Upper lobe of left lung (tissue), 6 donors: ENCODE measurements around the gene CTBP1. TPM values are rescaled to one million over a fixed set of nuclear protein-coding genes. Genes with fewer than 3 reads are reported as not detected.
A peak's percentile ranks its signal among the peaks of the same experiment; 100 is the strongest.

Experiments used
- ATAC-seq, 2 donors: fragments of 200-7000 bp; cut with Tn5 transposase; one replicate each; pipeline ENCODE4 v1.9.1; 2022; ENCODE audit warnings: mild to moderate bottlenecking in 2 of 2, moderate library complexity in 2 of 2; ENCODE audit not compliant: low FRiP score in 2 of 2
- DNase-seq, 2 donors: peaks; one replicate each; pipeline ENCODE4 v3.0.0-alpha.2; 2019 to 2020
- H3K27ac ChIP-seq, 4 donors: fragments of 200-600 bp; sonication (generic); one replicate each; pipeline ENCODE4 v1.5.1; 2016 to 2019
- H3K27me3 ChIP-seq, 4 donors: fragments of 200-600 bp; sonication (generic); one replicate each; pipeline ENCODE4 v1.5.1; 2017 to 2019
- H3K36me3 ChIP-seq, 4 donors: fragments of 200-600 bp; sonication (generic); one replicate each; pipeline ENCODE4 v1.5.1; 2016 to 2019
- H3K4me1 ChIP-seq, 4 donors: fragments of 200-600 bp; sonication (generic); one replicate each; pipeline ENCODE4 v1.5.1; 2018 to 2019
- H3K4me3 ChIP-seq, 4 donors: fragments of 200-600 bp; sonication (generic); one replicate each; pipeline ENCODE4 v1.5.1; 2017 to 2019; ENCODE audit warnings: mild to moderate bottlenecking in 2 of 4, moderate library complexity in 1 of 4
- H3K9me3 ChIP-seq, 4 donors: fragments of 200-600 bp; sonication (generic); one replicate each; pipeline ENCODE4 v1.5.1; 2018 to 2019
- CTCF ChIP-seq, 6 experiments: fragments of 450-650 bp in 4 of 6; fragments of 200-600 bp in 2 of 6; sonication (generic) in 2 of 6; IDR thresholded peaks; one replicate each; pipeline ENCODE4 v1.5.1; 2016 to 2019; ENCODE audit warnings: antibody characterized with exemption in 6 of 6
- EP300 ChIP-seq, 4 donors: sonication (generic); formaldehyde crosslinking; IDR thresholded peaks; one replicate each; pipeline ENCODE4 v1.5.1; 2017; ENCODE audit warnings: antibody characterized with exemption in 4 of 4, control low read depth in 2 of 4
- POLR2A ChIP-seq, 4 donors: fragments of 450-650 bp; IDR thresholded peaks; one replicate each; pipeline ENCODE4 v1.5.1; 2016 to 2017; ENCODE audit warnings: antibody characterized with exemption in 4 of 4, mild to moderate bottlenecking in 2 of 4
- POLR2AphosphoS5 ChIP-seq, 2 donors: sonication (generic); formaldehyde crosslinking; IDR thresholded peaks; one replicate each; pipeline ENCODE4 v1.5.1; 2017; ENCODE audit warnings: antibody characterized with exemption in 2 of 2
- WGBS, 2 donors: methylation state at CpG; one replicate each; pipeline ENCODE4 v1.1.5; 2017 to 2018; 5-methylcytosine and 5-hydroxymethylcytosine counted together
- total RNA-seq, 6 donors: library from RNA; depleted of rRNA in 4 of 6; stranded (reverse); fragments of >200 nt in 4 of 6; gene quantifications; one replicate each; pipeline versions ENCODE4 v1.1.0 to v1.2.1, GENCODE V29; 2016 to 2021
- donor health status: DM: no; HTN: no; CAD: no; lungs with moderate emphysema.
- donor health status: DM: no; HTN: yes; CAD: no; lungs with severe emphysema.

Gene CTBP1
- total RNA-seq, 6 donors from 2014 or later = 142 to 483 (median 213) TPM

- 55 to 100% methylated on average over 1 of the region's 1 CpG for WGBS, 2 donors
- Histone ChIP-seq H3K4me3 (no peak overlapping the region), H3K9me3 (peaks cover 0 to 6% (median 0%) of the 10 kb centered on the region in 4 donors), H3K27me3 (peaks cover 0 to 13% (median 8%) of the 10 kb centered on the region in 4 donors), H3K4me1 (peaks cover 15 to 20% (median 17%) of the 10 kb centered on the region in 4 donors), H3K36me3 (no peaks in the 10 kb centered on the region), H3K27ac (no peak overlapping the region)
- DNase-seq = no peak
- no peak for TF ChIP-seq POLR2AphosphoS5 (IDR thresholded peaks at IDR 0.05)
- TF ChIP-seq CTCF (IDR thresholded peaks at IDR 0.05) = no peak
- TF ChIP-seq POLR2A (IDR thresholded peaks at IDR 0.05) = no peak
- no peak for TF ChIP-seq EP300 (IDR thresholded peaks at IDR 0.05)
- no peak for ATAC-seq
These were observed 72.3 kb downstream of the CTBP1 start for GRCh38 chr4:1176398-1177273.

GRCh38 chr4:1175635-1176229, 73.2 kb downstream of the CTBP1 start:
- H3K9me3 ChIP-seq = peaks cover 0 to 6% (median 0%) of the 10 kb centered on the region in 4 donors
- DNase-seq (no peak), ATAC-seq (no peak)
- no peaks in the 10 kb centered on the region for H3K36me3 ChIP-seq
- peaks cover 0 to 22% (median 14%) of the 10 kb centered on the region in 4 donors for H3K27me3 ChIP-seq
- no peak overlapping the region for H3K27ac ChIP-seq
- no peak overlapping the region for H3K4me3 ChIP-seq
- 94% methylated on average over 6 to 7 of the region's 7 CpGs for WGBS, 2 donors
- TF ChIP-seq POLR2AphosphoS5 (IDR thresholded peaks at IDR 0.05) (no peak), POLR2A (IDR thresholded peaks at IDR 0.05) (no peak), CTCF (IDR thresholded peaks at IDR 0.05) (no peak), EP300 (IDR thresholded peaks at IDR 0.05) (no peak)
- H3K4me1 ChIP-seq = peaks cover 24 to 29% (median 26%) of the 10 kb centered on the region in 4 donors

GRCh38 chr4:1174941-1175634, 73.8 kb downstream of the CTBP1 start:
- no peak for ATAC-seq
- Histone ChIP-seq H3K27me3 (peaks cover 0 to 26% (median 17%) of the 10 kb centered on the region in 4 donors), H3K4me1 (peaks cover 26 to 35% (median 28%) of the 10 kb centered on the region in 4 donors), H3K4me3 (no peak overlapping the region), H3K9me3 (peaks cover 0 to 5% (median 0%) of the 10 kb centered on the region in 4 donors), H3K27ac (no peak overlapping the region), H3K36me3 (no peaks in the 10 kb centered on the region)
- TF ChIP-seq CTCF (IDR thresholded peaks at IDR 0.05) = no peak
- no peak for TF ChIP-seq POLR2A (IDR thresholded peaks at IDR 0.05)
- no peak for TF ChIP-seq POLR2AphosphoS5 (IDR thresholded peaks at IDR 0.05)
- TF ChIP-seq EP300 (IDR thresholded peaks at IDR 0.05) = no peak
- DNase-seq = peak in 1 of 2 donors; percentile 79
- WGBS, 2 donors = 87 to 95% methylated on average over 3 to 20 of the region's 20 CpGs

GRCh38 chr4:1172971-1173757, 75.8 kb downstream of the CTBP1 start:
- WGBS, 2 donors = 70 to 74% methylated on average over 16 to 18 of the region's 20 CpGs
- H3K27ac ChIP-seq = peak overlapping the region in 3 of 4 donors; percentile 43 to 69 (median 64)
- peak in 1 of 2 donors; percentile 73 for ATAC-seq
- H3K9me3 ChIP-seq = no peaks in the 10 kb centered on the region
- H3K4me1 ChIP-seq = peaks cover 27 to 36% (median 30%) of the 10 kb centered on the region in 4 donors
- H3K4me3 ChIP-seq = peak overlapping the region in 1 of 4 donors; percentile 3
- DNase-seq = peak in 1 of 2 donors; percentile 18
- H3K27me3 ChIP-seq = peaks cover 0 to 30% (median 17%) of the 10 kb centered on the region in 4 donors
- peaks cover 0 to 4% (median 0%) of the 10 kb centered on the region in 4 donors for H3K36me3 ChIP-seq
- TF ChIP-seq EP300 (IDR thresholded peaks at IDR 0.05) (no peak), CTCF (IDR thresholded peaks at IDR 0.05) (no peak), POLR2A (IDR thresholded peaks at IDR 0.05) (no peak), POLR2AphosphoS5 (IDR thresholded peaks at IDR 0.05) (no peak)
